ENCODE results near the gene RBM43.

RBM43 gene

GRCh38 chr2:151260573-151261230 lies 961 bp downstream of the RBM43 start:
- peak overlapping the region; percentile 84 for H3K4me2 ChIP-seq
- peaks cover 27% of the 10 kb centered on the region for H3K4me1 ChIP-seq (ENCODE audit: low read depth, poor library complexity, severe bottlenecking)
- H3K4me3 ChIP-seq (IDR thresholded peaks at IDR 0.05; ENCODE audit: insufficient read depth, low read depth, low read length), result peak overlapping the region; percentile 85
- no peak for TF ChIP-seq CTCF (conservative IDR thresholded peaks at IDR 0.05; ENCODE audit: low read depth, low read length)
- H3K27ac ChIP-seq, result peak overlapping the region; percentile 94
- no peaks in the 10 kb centered on the region for H3K36me3 ChIP-seq (ENCODE audit: insufficient read depth)
- H3K9ac ChIP-seq, result peak overlapping the region; percentile 95
- H4K20me1 ChIP-seq (ENCODE audit: insufficient read depth), result no peaks in the 10 kb centered on the region
- peaks cover 8% of the 10 kb centered on the region; the same call in 1 of the 2 replicates for H3K79me2 ChIP-seq (ENCODE audit: insufficient read depth, low read depth)
- no peaks in the 10 kb centered on the region for H3K27me3 ChIP-seq (ENCODE audit: insufficient read depth, low read depth)
- peak overlapping the region; percentile 93 for H2AFZ ChIP-seq (ENCODE audit: low read depth)

- Histone ChIP-seq H3K4me2 (no peak overlapping the region), H2AFZ (ENCODE audit: low read depth) (no peak overlapping the region)
These were observed 3.5 kb downstream of the RBM43 start for GRCh38 chr2:151258121-151258520.

GRCh38 chr2:151252646-151253045 lies 9.0 kb downstream of the RBM43 start:
- no peaks in the 10 kb centered on the region for H3K27me3 ChIP-seq (ENCODE audit: insufficient read depth, low read depth)
- peaks cover 17% of the 10 kb centered on the region for H3K4me1 ChIP-seq (ENCODE audit: low read depth, poor library complexity, severe bottlenecking)
- no peaks in the 10 kb centered on the region for H3K36me3 ChIP-seq (ENCODE audit: insufficient read depth)
- H3K79me2 ChIP-seq (ENCODE audit: insufficient read depth, low read depth), result no peaks in the 10 kb centered on the region
- no peak for TF ChIP-seq CTCF (conservative IDR thresholded peaks at IDR 0.05; ENCODE audit: low read depth, low read length)
- H3K4me2 ChIP-seq, result no peak overlapping the region
- H3K4me3 ChIP-seq (IDR thresholded peaks at IDR 0.05; ENCODE audit: insufficient read depth, low read depth, low read length), result no peak overlapping the region
- H2AFZ ChIP-seq (ENCODE audit: low read depth), result no peak overlapping the region
- H3K27ac ChIP-seq, result no peak overlapping the region
- H4K20me1 ChIP-seq (ENCODE audit: insufficient read depth), result no peaks in the 10 kb centered on the region
- no peak overlapping the region for H3K9ac ChIP-seq

More at GRCh38 chr2:151258121-151258520, 3.5 kb downstream of the RBM43 start:
- H3K4me3 ChIP-seq (IDR thresholded peaks at IDR 0.05; ENCODE audit: insufficient read depth, low read depth, low read length), result no peak overlapping the region
- no peaks in the 10 kb centered on the region for H4K20me1 ChIP-seq (ENCODE audit: insufficient read depth)
- H3K36me3 ChIP-seq (ENCODE audit: insufficient read depth), result no peaks in the 10 kb centered on the region
- no peak overlapping the region for H3K9ac ChIP-seq
- peaks cover 27% of the 10 kb centered on the region for H3K4me1 ChIP-seq (ENCODE audit: low read depth, poor library complexity, severe bottlenecking)
- peaks cover 8% of the 10 kb centered on the region; the same call in 1 of the 2 replicates for H3K79me2 ChIP-seq (ENCODE audit: insufficient read depth, low read depth)
- TF ChIP-seq CTCF (conservative IDR thresholded peaks at IDR 0.05; ENCODE audit: low read depth, low read length), result no peak
- no peak overlapping the region for H3K27ac ChIP-seq
- no peaks in the 10 kb centered on the region for H3K27me3 ChIP-seq (ENCODE audit: insufficient read depth, low read depth)

GRCh38 chr2:151251012-151251411 lies 10.7 kb downstream of the RBM43 start:
- Histone ChIP-seq H2AFZ (ENCODE audit: low read depth) (no peak overlapping the region), H3K27ac (no peak overlapping the region), H3K4me1 (ENCODE audit: low read depth, poor library complexity, severe bottlenecking) (peaks cover 10% of the 10 kb centered on the region), H3K9ac (no peak overlapping the region), H3K4me3 (IDR thresholded peaks at IDR 0.05; ENCODE audit: insufficient read depth, low read depth, low read length) (no peak overlapping the region), H3K4me2 (no peak overlapping the region), H4K20me1 (ENCODE audit: insufficient read depth) (no peaks in the 10 kb centered on the region), H3K36me3 (ENCODE audit: insufficient read depth) (no peaks in the 10 kb centered on the region), H3K27me3 (ENCODE audit: insufficient read depth, low read depth) (no peaks in the 10 kb centered on the region), H3K79me2 (ENCODE audit: insufficient read depth, low read depth) (no peaks in the 10 kb centered on the region)
- TF ChIP-seq CTCF (conservative IDR thresholded peaks at IDR 0.05; ENCODE audit: low read depth, low read length), result no peak
